ENCODE measurements around the gene DNAH10. TPM values are rescaled to one million over a fixed set of nuclear protein-coding genes. Genes with fewer than 3 reads are reported as not detected.

The DNAH10 gene
- total RNA-seq, 1 experiment from 2014 or later, result 0.17 TPM

DNA sequence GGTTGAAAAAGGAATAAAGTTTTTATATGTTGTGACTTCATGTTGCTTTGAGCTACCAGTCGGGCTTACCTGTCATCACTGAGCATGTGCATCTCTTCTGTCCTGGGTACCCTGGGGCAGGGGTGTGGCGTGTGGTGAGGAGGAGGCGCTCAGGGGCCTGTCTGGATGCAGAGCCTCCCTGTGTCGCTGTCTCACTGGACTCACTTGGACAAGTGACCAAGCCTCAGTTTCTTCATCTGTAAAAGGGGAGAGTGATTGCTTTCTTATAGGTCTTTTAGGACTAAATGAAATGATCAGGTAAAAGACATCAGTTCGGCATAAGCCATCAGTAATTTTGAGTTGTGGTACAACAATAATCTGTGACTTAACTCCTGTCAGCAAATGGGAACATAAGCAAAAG is 27.8 kb upstream of the DNAH10 start:
- Histone ChIP-seq H3T11ph (ENCODE audit: low read length) (no peak overlapping the region), H3K23ac (ENCODE audit: insufficient read length, low read depth, low read length) (no peak overlapping the region), H3K9me3 (ENCODE audit: control insufficient read depth, low read depth, low read length) (no peaks in the 10 kb centered on the region), H3K79me1 (ENCODE audit: insufficient read depth, low read depth, low read length, poor library complexity, severe bottlenecking) (no peaks in the 10 kb centered on the region), H4K8ac (replicated peaks; ENCODE audit: insufficient read length, low read depth, low read length) (no peak overlapping the region), H3K4ac (ENCODE audit: low read depth, low read length) (no peak overlapping the region), H3K18ac (ENCODE audit: insufficient read length, low read depth, low read length) (no peak overlapping the region), H2BK12ac (ENCODE audit: insufficient read length, low read depth, low read length) (no peak overlapping the region), H2BK15ac (ENCODE audit: low read depth, low read length) (no peak overlapping the region), H3K27ac (ENCODE audit: insufficient read length, low read depth, low read length) (no peak overlapping the region), H3K4me1 (ENCODE audit: insufficient read depth, low read length) (no peaks in the 10 kb centered on the region), H4K5ac (ENCODE audit: insufficient read length, low read depth, low read length) (no peak overlapping the region), H2BK5ac (ENCODE audit: insufficient read length, low read length) (no peak overlapping the region), H2AK5ac (ENCODE audit: insufficient read length, low read length) (no peak overlapping the region), H3K23me2 (ENCODE audit: insufficient read length, low read depth, low read length, poor library complexity, severe bottlenecking) (no peaks in the 10 kb centered on the region), H2AFZ (ENCODE audit: low read length) (no peak overlapping the region), H3K14ac (ENCODE audit: insufficient read depth, low read length) (no peak overlapping the region), H3K79me2 (ENCODE audit: insufficient read depth, low read length) (no peaks in the 10 kb centered on the region), H3K4me2 (ENCODE audit: insufficient read depth, insufficient read length, low read length) (no peak overlapping the region), H2BK120ac (ENCODE audit: low read depth, low read length, poor library complexity, severe bottlenecking) (no peak overlapping the region), H3K56ac (ENCODE audit: insufficient read length, low read depth, low read length) (no peak overlapping the region), H2BK20ac (ENCODE audit: low read depth, low read length, poor library complexity, severe bottlenecking) (no peak overlapping the region), H4K91ac (ENCODE audit: insufficient read length, low read depth, low read length) (no peak overlapping the region), H4K20me1 (ENCODE audit: control insufficient read depth, insufficient read depth, insufficient read length) (peaks cover 3% of the 10 kb centered on the region), H3K9ac (ENCODE audit: extremely low read depth, insufficient read length, low read length) (no peak overlapping the region), H3K27me3 (ENCODE audit: insufficient read depth, low read length) (no peaks in the 10 kb centered on the region)
- no peak overlapping the region for H3K27ac Mint-ChIP-seq
- H3K4me1 Mint-ChIP-seq, result no peaks in the 10 kb centered on the region
- no CpG with 5 or more reads among the region's 5 CpGs for WGBS (ENCODE audit: extremely low coverage, insufficient read length, low lambda C conversion rate)
- H3K4me3 Mint-ChIP-seq, result no peak overlapping the region
- TF ChIP-seq, protein P1, sequence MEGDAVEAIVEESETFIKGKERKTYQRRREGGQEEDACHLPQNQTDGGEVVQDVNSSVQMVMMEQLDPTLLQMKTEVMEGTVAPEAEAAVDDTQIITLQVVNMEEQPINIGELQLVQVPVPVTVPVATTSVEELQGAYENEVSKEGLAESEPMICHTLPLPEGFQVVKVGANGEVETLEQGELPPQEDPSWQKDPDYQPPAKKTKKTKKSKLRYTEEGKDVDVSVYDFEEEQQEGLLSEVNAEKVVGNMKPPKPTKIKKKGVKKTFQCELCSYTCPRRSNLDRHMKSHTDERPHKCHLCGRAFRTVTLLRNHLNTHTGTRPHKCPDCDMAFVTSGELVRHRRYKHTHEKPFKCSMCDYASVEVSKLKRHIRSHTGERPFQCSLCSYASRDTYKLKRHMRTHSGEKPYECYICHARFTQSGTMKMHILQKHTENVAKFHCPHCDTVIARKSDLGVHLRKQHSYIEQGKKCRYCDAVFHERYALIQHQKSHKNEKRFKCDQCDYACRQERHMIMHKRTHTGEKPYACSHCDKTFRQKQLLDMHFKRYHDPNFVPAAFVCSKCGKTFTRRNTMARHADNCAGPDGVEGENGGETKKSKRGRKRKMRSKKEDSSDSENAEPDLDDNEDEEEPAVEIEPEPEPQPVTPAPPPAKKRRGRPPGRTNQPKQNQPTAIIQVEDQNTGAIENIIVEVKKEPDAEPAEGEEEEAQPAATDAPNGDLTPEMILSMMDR (conservative IDR thresholded peaks at IDR 0.05), result no peak
- H3K36me3 Mint-ChIP-seq (ENCODE audit: insufficient read depth in 1 of 3, low read depth in 3 of 3), result peaks cover 69 to 92% (median 86%) of the 10 kb centered on the region in 3 experiments; a peak in 6 of 7 replicates
- H3K9me3 Mint-ChIP-seq, result no peaks in the 10 kb centered on the region
- no peaks in the 10 kb centered on the region for H3K27me3 Mint-ChIP-seq (ENCODE audit: low read depth)
- no peak for DNase-seq

Data from H9 (cell line).